ENCODE data around the gene TOR1B. TPM values are rescaled to one million over a fixed set of nuclear protein-coding genes. Genes with fewer than 3 reads are reported as not detected.

TOR1B gene
- total and polyA plus RNA-seq, 2 donors (not counting 1 experiment from before 2014, with no cell fraction given), result 13.3 to 17.4 TPM

DNA sequence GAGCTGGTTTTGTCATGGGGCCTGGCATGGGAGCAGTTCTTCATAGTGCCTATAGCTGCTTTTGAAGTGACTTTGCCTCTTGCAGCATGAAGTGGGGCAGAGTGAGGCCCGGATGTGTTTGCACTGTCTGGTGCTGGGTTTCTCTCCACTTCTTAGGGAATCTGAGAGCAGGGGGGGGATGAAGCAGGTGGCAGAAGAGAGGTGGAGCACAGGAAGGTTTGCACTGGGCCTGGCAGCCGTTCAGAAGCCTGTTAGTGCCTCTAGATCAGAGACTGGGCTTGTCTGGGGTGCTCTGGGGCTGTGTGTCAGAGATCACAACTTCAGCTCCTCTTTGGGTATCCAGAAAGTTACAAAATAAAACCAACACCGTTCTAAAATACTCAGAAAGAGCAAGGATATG lies 50.6 kb downstream of the TOR1B start:
- no peak overlapping the region for H3K4me3 ChIP-seq (ENCODE audit: control extremely low read depth in 1 of 5, extremely low read depth in 1 of 5, insufficient read depth in 1 of 5, low read depth in 2 of 5, low read length in 4 of 5)
- peaks cover 0 to 72% of the 10 kb centered on the region in 2 experiments for H3K36me3 ChIP-seq (replicated peaks in 1 of 2; ENCODE audit: control extremely low read depth in 1 of 2, control insufficient read depth in 1 of 2, extremely low read depth in 1 of 2, insufficient read depth in 2 of 2, low read length in 1 of 2)
- Mint-ChIP-seq H3K4me3 (no peak overlapping the region), H3K27me3 (no peaks in the 10 kb centered on the region), H3K9me3 (ENCODE audit: insufficient read depth) (no peaks in the 10 kb centered on the region), H3K27ac (no peak overlapping the region), H3K4me1 (no peaks in the 10 kb centered on the region)
- H3K27ac ChIP-seq (ENCODE audit: low read length in 2 of 2), result no peak overlapping the region
- H3K9me3 ChIP-seq (ENCODE audit: control extremely low read depth in 1 of 3, control insufficient read depth in 2 of 3, insufficient read depth in 1 of 3, low read length in 2 of 3), result no peaks in the 10 kb centered on the region
- no peaks in the 10 kb centered on the region for H4K20me1 ChIP-seq (ENCODE audit: control insufficient read depth, insufficient read depth, low read length, poor library complexity, severe bottlenecking)
- TF ChIP-seq, protein P1, sequence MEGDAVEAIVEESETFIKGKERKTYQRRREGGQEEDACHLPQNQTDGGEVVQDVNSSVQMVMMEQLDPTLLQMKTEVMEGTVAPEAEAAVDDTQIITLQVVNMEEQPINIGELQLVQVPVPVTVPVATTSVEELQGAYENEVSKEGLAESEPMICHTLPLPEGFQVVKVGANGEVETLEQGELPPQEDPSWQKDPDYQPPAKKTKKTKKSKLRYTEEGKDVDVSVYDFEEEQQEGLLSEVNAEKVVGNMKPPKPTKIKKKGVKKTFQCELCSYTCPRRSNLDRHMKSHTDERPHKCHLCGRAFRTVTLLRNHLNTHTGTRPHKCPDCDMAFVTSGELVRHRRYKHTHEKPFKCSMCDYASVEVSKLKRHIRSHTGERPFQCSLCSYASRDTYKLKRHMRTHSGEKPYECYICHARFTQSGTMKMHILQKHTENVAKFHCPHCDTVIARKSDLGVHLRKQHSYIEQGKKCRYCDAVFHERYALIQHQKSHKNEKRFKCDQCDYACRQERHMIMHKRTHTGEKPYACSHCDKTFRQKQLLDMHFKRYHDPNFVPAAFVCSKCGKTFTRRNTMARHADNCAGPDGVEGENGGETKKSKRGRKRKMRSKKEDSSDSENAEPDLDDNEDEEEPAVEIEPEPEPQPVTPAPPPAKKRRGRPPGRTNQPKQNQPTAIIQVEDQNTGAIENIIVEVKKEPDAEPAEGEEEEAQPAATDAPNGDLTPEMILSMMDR (IDR thresholded peaks at IDR 0.05), result no peak
- peaks cover 18% of the 10 kb centered on the region for H3K79me2 ChIP-seq (ENCODE audit: control insufficient read depth, insufficient read depth, low read length)
- ChIA-PET CTCF (no interaction called here), POLR2A (no interaction called here)
- intact Hi-C loops (cut with micrococcal nuclease), result no loop called here
- ATAC-seq (ENCODE audit: low read depth), result no peak
- DNase-seq, result no peak
- no peak overlapping the region for H2AFZ ChIP-seq (ENCODE audit: insufficient read depth, low read depth, low read length, poor library complexity, severe bottlenecking)
- WGBS (ENCODE audit: insufficient coverage), result 50% methylated on average over 2 of the region's 3 CpGs
- H3K4me2 ChIP-seq (replicated peaks; ENCODE audit: low read depth, low read length, poor library complexity, severe bottlenecking), result no peak overlapping the region
- no peak overlapping the region for H3K9ac ChIP-seq (ENCODE audit: low read length)
- H3K4me1 ChIP-seq (ENCODE audit: control insufficient read depth in 2 of 2, insufficient read depth in 2 of 2, low read length in 2 of 2), result no peaks in the 10 kb centered on the region
- no peaks in the 10 kb centered on the region for H3K27me3 ChIP-seq (replicated peaks in 1 of 4; ENCODE audit: control extremely low read depth in 1 of 4, control insufficient read depth in 3 of 4, insufficient read depth in 4 of 4, low read length in 3 of 4)

DNA sequence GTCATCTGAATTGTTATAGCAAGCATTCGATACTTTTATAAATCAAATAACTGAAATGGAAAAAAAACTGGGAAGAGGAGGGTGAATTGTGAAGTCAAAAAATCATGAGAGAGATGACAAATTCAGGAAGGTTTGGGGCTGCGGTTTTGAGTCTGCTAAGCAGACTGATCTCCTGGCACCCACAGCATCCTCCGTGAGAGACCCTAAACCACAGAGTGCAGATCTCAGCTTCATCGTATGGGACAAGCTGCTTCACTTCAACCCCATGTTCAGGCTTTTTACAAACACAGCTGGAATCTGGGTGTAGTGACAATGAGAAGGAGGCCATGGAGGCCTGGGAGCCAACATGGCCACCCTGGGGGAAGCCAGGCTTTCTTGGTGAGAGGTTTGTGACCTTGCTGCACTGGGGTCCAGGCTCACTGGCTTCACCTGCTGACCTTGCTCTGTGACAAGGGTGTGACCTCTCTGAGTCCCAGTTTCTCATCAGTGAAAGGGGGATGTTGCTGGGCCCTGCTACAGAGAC lies 51.7 kb downstream of the TOR1B start:
- CTCF ChIA-PET, result no interaction called here
- H3K27ac ChIP-seq (ENCODE audit: low read length in 2 of 2), result no peak overlapping the region
- ATAC-seq (ENCODE audit: low read depth), result no peak

More for the DNA sequence above, 51.7 kb downstream of the TOR1B start:
- Histone ChIP-seq H3K4me1 (ENCODE audit: control insufficient read depth in 2 of 2, insufficient read depth in 2 of 2, low read length in 2 of 2) (no peaks in the 10 kb centered on the region), H3K4me2 (replicated peaks; ENCODE audit: low read depth, low read length, poor library complexity, severe bottlenecking) (no peak overlapping the region), H3K9me3 (ENCODE audit: control extremely low read depth in 1 of 3, control insufficient read depth in 2 of 3, insufficient read depth in 1 of 3, low read length in 2 of 3) (no peaks in the 10 kb centered on the region), H3K27me3 (replicated peaks in 1 of 4; ENCODE audit: control extremely low read depth in 1 of 4, control insufficient read depth in 3 of 4, insufficient read depth in 4 of 4, low read length in 3 of 4) (no peaks in the 10 kb centered on the region), H3K9ac (ENCODE audit: low read length) (no peak overlapping the region), H3K79me2 (ENCODE audit: control insufficient read depth, insufficient read depth, low read length) (peaks cover 11% of the 10 kb centered on the region), H4K20me1 (ENCODE audit: control insufficient read depth, insufficient read depth, low read length, poor library complexity, severe bottlenecking) (no peaks in the 10 kb centered on the region), H3K4me3 (ENCODE audit: control extremely low read depth in 1 of 5, extremely low read depth in 1 of 5, insufficient read depth in 1 of 5, low read depth in 2 of 5, low read length in 4 of 5) (no peak overlapping the region), H2AFZ (ENCODE audit: insufficient read depth, low read depth, low read length, poor library complexity, severe bottlenecking) (no peak overlapping the region), H3K36me3 (replicated peaks in 1 of 2; ENCODE audit: control extremely low read depth in 1 of 2, control insufficient read depth in 1 of 2, extremely low read depth in 1 of 2, insufficient read depth in 2 of 2, low read length in 1 of 2) (peaks cover 0 to 76% of the 10 kb centered on the region in 2 experiments)
- no peak overlapping the region for H3K4me3 Mint-ChIP-seq
- no peaks in the 10 kb centered on the region for H3K4me1 Mint-ChIP-seq
- no peak for DNase-seq
- POLR2A ChIA-PET, result no interaction called here
- no peak overlapping the region for H3K27ac Mint-ChIP-seq
- WGBS (ENCODE audit: insufficient coverage), result no CpG with 5 or more reads among the region's 4 CpGs
- intact Hi-C loops (cut with micrococcal nuclease), result no loop called here
- H3K27me3 Mint-ChIP-seq, result no peaks in the 10 kb centered on the region
- no peaks in the 10 kb centered on the region for H3K9me3 Mint-ChIP-seq (ENCODE audit: insufficient read depth)
- no peak for TF ChIP-seq EZH2 (IDR thresholded peaks at IDR 0.05; ENCODE audit: borderline replicate concordance, insufficient read depth, low read depth, low read length, poor library complexity, severe bottlenecking)
- TF ChIP-seq, protein P1 (IDR thresholded peaks at IDR 0.05), result no peak
